IMR-90 (cell line): ENCODE data around the gene RRP1B. TPM values are rescaled to one million over a fixed set of nuclear protein-coding genes. Genes with fewer than 3 reads are reported as not detected.

Source experiments
- ATAC-seq: fragments of 200-7000 bp; cut with Tn5 transposase; 2 replicates; pipeline ENCODE4 v1.9.1; 2020; ENCODE audit warnings: low read depth, mild to moderate bottlenecking, moderate library complexity
- BruUV-seq: library from RNA; stranded (reverse); fragments of 400-500 nt; replicated peaks from 2 replicates; lab custom pipeline; 2021; lab: Mats Ljungman, UMichigan
- CTCF ChIA-PET: fragments of 300-600 bp; formaldehyde crosslinking; extraction: SDS; loops from one replicate; lab custom pipeline; 2021; ENCODE audit warnings: antibody characterized with exemption; lab: Yijun Ruan, JAX
- POLR2A ChIA-PET: fragments of 300-600 bp; sonication (Branson Sonifier 250); formaldehyde crosslinking; loops from one replicate; lab custom pipeline; 2022; ENCODE audit warnings: antibody characterized with exemption; ENCODE audit not compliant: unreplicated experiment; lab: Charles Lee
- DNase-seq: peaks from one replicate; pipeline ENCODE4 v3.0.0; 2013
- H2AFZ ChIP-seq: replicated peaks from 2 replicates; pipeline ENCODE3; 2013; ENCODE audit warnings: low read length, mild to moderate bottlenecking; ENCODE audit not compliant: poor library complexity
- H2AK5ac ChIP-seq: 2 replicates; pipeline ENCODE4 v1.6.1; 2013; ENCODE audit warnings: low read depth, low read length, inconsistent platforms
- H2AK9ac ChIP-seq: replicated peaks from 2 replicates; pipeline ENCODE3; 2013; ENCODE audit warnings: mild to moderate bottlenecking, low read depth, low read length, moderate library complexity; ENCODE audit not compliant: poor library complexity
- H2BK120ac ChIP-seq: 2 replicates; pipeline ENCODE4 v1.6.1; 2013; ENCODE audit warnings: low read depth, low read length, inconsistent platforms
- H2BK15ac ChIP-seq: 3 replicates; pipeline ENCODE4 v1.6.1; 2013; ENCODE audit warnings: low read depth, low read length, inconsistent platforms
- H2BK20ac ChIP-seq: 2 replicates; pipeline ENCODE4 v1.6.1; 2013; ENCODE audit warnings: low read depth, mild to moderate bottlenecking, inconsistent platforms, low read length, moderate library complexity
- H2BK5ac ChIP-seq: 2 replicates; pipeline ENCODE4 v1.6.1; 2013; ENCODE audit warnings: mild to moderate bottlenecking, low read depth, low read length, inconsistent platforms; ENCODE audit not compliant: poor library complexity, severe bottlenecking
- H3K14ac ChIP-seq: replicated peaks from 2 replicates; pipeline ENCODE4 v1.6.1; 2013; ENCODE audit warnings: low read depth, low read length, inconsistent platforms
- H3K18ac ChIP-seq: 2 replicates; pipeline ENCODE4 v1.6.1; 2013; ENCODE audit warnings: low read depth, low read length, control low read depth
- H3K23ac ChIP-seq: 2 replicates; pipeline ENCODE4 v1.6.1; 2013; ENCODE audit warnings: low read depth, low read length, inconsistent platforms
- H3K27ac ChIP-seq: 2 replicates; pipeline ENCODE4 v1.5.1; 2013; ENCODE audit warnings: mild to moderate bottlenecking, control low read depth, low read length; ENCODE audit not compliant: insufficient read depth
- H3K27me3 ChIP-seq: 2 replicates; pipeline ENCODE4 v1.6.1; 2013; ENCODE audit warnings: low read length; ENCODE audit not compliant: control insufficient read depth, insufficient read depth
- H3K36me3 ChIP-seq: 2 replicates; pipeline ENCODE4 v1.6.1; 2013; ENCODE audit warnings: low read length, mixed read lengths; ENCODE audit not compliant: control insufficient read depth, insufficient read depth
- H3K4ac ChIP-seq: 2 replicates; pipeline ENCODE4 v1.6.1; 2013; ENCODE audit warnings: low read depth, low read length, inconsistent platforms
- H3K4me1 ChIP-seq: 2 replicates; pipeline ENCODE4 v1.6.1; 2013; ENCODE audit warnings: low read length, mixed read lengths; ENCODE audit not compliant: control insufficient read depth, insufficient read depth
- H3K4me2 ChIP-seq: 2 replicates; pipeline ENCODE4 v1.6.1; 2013; ENCODE audit warnings: low read depth, mild to moderate bottlenecking, control low read depth, low read length, moderate library complexity
- H3K4me3 ChIP-seq: 2 replicates; pipeline ENCODE4 v1.5.1; 2013; ENCODE audit warnings: low read depth, mild to moderate bottlenecking, control low read depth, low read length, moderate library complexity; ENCODE audit not compliant: insufficient read depth
- H3K56ac ChIP-seq: 2 replicates; pipeline ENCODE4 v1.6.1; 2013; ENCODE audit warnings: low read length, inconsistent platforms; ENCODE audit not compliant: insufficient read depth; ENCODE audit errors: extremely low read depth
- H3K79me1 ChIP-seq, 2 experiments: 2 replicates each; pipeline ENCODE4 v1.6.1; 2013; ENCODE audit warnings: low read length in 2 of 2, inconsistent platforms in 1 of 2, low read depth in 1 of 2
- H3K9ac ChIP-seq: 2 replicates; pipeline ENCODE4 v1.6.1; 2013; ENCODE audit warnings: low read depth, low read length, control low read depth
- H3K9me1 ChIP-seq: 2 replicates; pipeline ENCODE4 v1.6.1; 2013; ENCODE audit warnings: low read length, inconsistent platforms; ENCODE audit not compliant: insufficient read depth
- H3K9me3 ChIP-seq: 2 replicates; pipeline ENCODE4 v1.6.1; 2013; ENCODE audit warnings: low read length; ENCODE audit not compliant: control insufficient read depth, insufficient read depth
- H4K20me1 ChIP-seq: 2 replicates; pipeline ENCODE4 v1.6.1; 2013; ENCODE audit warnings: low read length, inconsistent platforms; ENCODE audit not compliant: insufficient read depth
- H4K5ac ChIP-seq: 2 replicates; pipeline ENCODE4 v1.6.1; 2013; ENCODE audit warnings: mild to moderate bottlenecking, low read depth, low read length, control low read depth
- H4K8ac ChIP-seq, 2 experiments: 2 replicates each; pipeline ENCODE4 v1.6.1; 2013; ENCODE audit warnings: low read depth in 2 of 2, low read length in 2 of 2, control low read depth in 1 of 2, inconsistent platforms in 1 of 2
- H4K91ac ChIP-seq: 2 replicates; pipeline ENCODE4 v1.6.1; 2013; ENCODE audit warnings: low read depth, low read length, inconsistent platforms; ENCODE audit not compliant: insufficient read depth
- BHLHE40 ChIP-seq: fragments of 150-350 bp; IDR thresholded peaks from 2 replicates; pipeline ENCODE4 v1.6.1; 2016; ENCODE audit warnings: mild to moderate bottlenecking, low read depth, low read length
- CEBPB ChIP-seq: IDR thresholded peaks from 2 replicates; pipeline ENCODE4 v1.6.1; 2012; ENCODE audit warnings: low read depth, low read length, improper control_type of control experiment
- CHD1 ChIP-seq: IDR thresholded peaks from 2 replicates; pipeline ENCODE4 v1.6.1; 2012; ENCODE audit warnings: low read depth, low read length, improper control_type of control experiment
- CTCF ChIP-seq: conservative IDR thresholded peaks from 2 replicates; pipeline ENCODE4 v1.5.1; 2012; ENCODE audit warnings: mild to moderate bottlenecking, low read depth, low read length, improper control_type of control experiment
- ELK1 ChIP-seq: fragments of 150-350 bp; IDR thresholded peaks from 2 replicates; pipeline ENCODE4 v1.6.1; 2016; ENCODE audit warnings: low read depth, mild to moderate bottlenecking, low read length, moderate library complexity, borderline replicate concordance
- FOS ChIP-seq: fragments of 150-350 bp; IDR thresholded peaks from 2 replicates; pipeline ENCODE4 v1.6.1; 2016; ENCODE audit warnings: low read depth, low read length
- MAFK ChIP-seq: IDR thresholded peaks from 2 replicates; pipeline ENCODE4 v1.6.1; 2012; ENCODE audit warnings: low read depth, low read length, improper control_type of control experiment
- MAZ ChIP-seq: IDR thresholded peaks from 2 replicates; pipeline ENCODE4 v1.6.1; 2012; ENCODE audit warnings: low read depth, mild to moderate bottlenecking, low read length, improper control_type of control experiment, moderate library complexity, borderline replicate concordance
- MXI1 ChIP-seq: IDR thresholded peaks from 2 replicates; pipeline ENCODE4 v1.6.1; 2012; ENCODE audit warnings: low read depth, mild to moderate bottlenecking, low read length, moderate library complexity, borderline replicate concordance
- NFE2L2 ChIP-seq: fragments of 150-350 bp; IDR thresholded peaks from 2 replicates; pipeline ENCODE4 v1.6.1; 2016; ENCODE audit warnings: low read depth, mild to moderate bottlenecking, low read length
- POLR2A ChIP-seq: IDR thresholded peaks from 2 replicates; pipeline ENCODE4 v1.6.1; 2012; ENCODE audit warnings: mild to moderate bottlenecking, low read depth, low read length
- RAD21 ChIP-seq: IDR thresholded peaks from 2 replicates; pipeline ENCODE4 v1.6.1; 2012; ENCODE audit warnings: low read length, improper control_type of control experiment
- RCOR1 ChIP-seq: IDR thresholded peaks from 2 replicates; pipeline ENCODE4 v1.6.1; 2012; ENCODE audit warnings: mild to moderate bottlenecking, low read length, improper control_type of control experiment; ENCODE audit not compliant: insufficient replicate concordance
- RFX5 ChIP-seq: IDR thresholded peaks from 2 replicates; pipeline ENCODE4 v1.8.0; 2012; ENCODE audit warnings: low read depth, mild to moderate bottlenecking, low read length, moderate library complexity
- SMC3 ChIP-seq: fragments of 150-350 bp; IDR thresholded peaks from 2 replicates; pipeline ENCODE4 v1.6.1; 2016; ENCODE audit warnings: low read depth, mild to moderate bottlenecking, antibody characterized with exemption, low read length, moderate library complexity
- USF2 ChIP-seq: fragments of 150-350 bp; IDR thresholded peaks from 2 replicates; pipeline ENCODE4 v1.6.1; 2017; ENCODE audit warnings: mild to moderate bottlenecking, antibody characterized with exemption, low read length, low read depth
- WGBS, 2 experiments: methylation state at CpG; one replicate each; pipeline versions ENCODE4 v1.1.5 to v1.1.7; 2013; ENCODE audit warnings: missing lambda C conversion rate in 2 of 2; ENCODE audit not compliant: insufficient read length in 1 of 2; ENCODE audit errors: extremely low coverage in 2 of 2; 5-methylcytosine and 5-hydroxymethylcytosine counted together
- dilution Hi-C: fragments of 300-500 bp; cut with HindIII; formaldehyde crosslinking; loops from one replicate; pipeline ENCODE4 v1.14.3; 2018; ENCODE audit warnings: low sequenced_read_pairs; ENCODE audit not compliant: unreplicated experiment
- in situ Hi-C: fragments of 300-500 bp; cut with MboI; formaldehyde crosslinking; loops from 3 replicates; pipeline ENCODE4 v1.14.3; 2019; ENCODE audit warnings: low sequenced_read_pairs, inconsistent platforms, mixed read lengths
- intact Hi-C: fragments of 100-400 bp; cut with micrococcal nuclease; formaldehyde crosslinking; loops from 2 replicates; pipeline ENCODE4 v1.10.0; 2022
- polyA plus RNA-seq, 3 experiments: library from polyadenylated mRNA; depleted of rRNA; stranded (reverse); fragments of >200 nt; gene quantifications; 2 replicates each; pipeline ENCODE4 v1.2.3, GENCODE V29; 2012; ENCODE audit warnings: low replicate concordance in 1 of 3
- total RNA-seq: library from RNA; depleted of rRNA; stranded (reverse); fragments of >200 nt; gene quantifications from 2 replicates; pipeline ENCODE4 v1.2.3, GENCODE V29; 2012

Gene RRP1B
- total and polyA plus RNA-seq, 2 of the 4 experiments (the other 2 are of a cell fraction): 11.1 to 16.1 TPM

GRCh38 chr21:43619856-43620255 is 39.5 kb upstream of the RRP1B start:
- BruUV-seq: no TSS peak
- ChIA-PET CTCF (interaction anchor here (0.9 kb wide), 1 partner anchor 15 kb away, joined by 4 read pairs; no protein-coding TSS in a partner anchor), POLR2A (no interaction called here)
- no peak overlapping the region for H2AK5ac ChIP-seq
- peaks cover 9% of the 10 kb centered on the region for H3K9me3 ChIP-seq
- no peak overlapping the region for H3K18ac ChIP-seq
- H4K91ac ChIP-seq: no peak overlapping the region
- H3K9me1 ChIP-seq: no peaks in the 10 kb centered on the region
- no CpG with 5 or more reads among the region's 4 CpGs for WGBS, 2 experiments
- in situ Hi-C loops: no loop called here
- H3K56ac ChIP-seq: no peak overlapping the region
- no peak overlapping the region for H3K4me2 ChIP-seq
- DNase-seq (no peak), ATAC-seq (no peak)
- no peak overlapping the region for H2BK15ac ChIP-seq
- H2BK120ac ChIP-seq: no peak overlapping the region
- intact Hi-C loops: no loop called here
- no peak overlapping the region for H3K27ac ChIP-seq
- peaks cover under 1% of the 10 kb centered on the region; the same call in 1 of the 2 replicates for H3K4me1 ChIP-seq
- no peak overlapping the region for H4K8ac ChIP-seq
- H2AFZ ChIP-seq: no peak overlapping the region
- no peaks in the 10 kb centered on the region; the same call in 1 of the 2 replicates for H3K27me3 ChIP-seq
- no peak overlapping the region for H3K23ac ChIP-seq
- H3K4ac ChIP-seq: no peak overlapping the region
- no peak overlapping the region for H3K9ac ChIP-seq
- no peaks in the 10 kb centered on the region for H3K36me3 ChIP-seq
- no peak overlapping the region for H2AK9ac ChIP-seq
- no peak overlapping the region for H3K14ac ChIP-seq
- H3K4me3 ChIP-seq: no peak overlapping the region
- H2BK5ac ChIP-seq: no peak overlapping the region
- no peak overlapping the region; the same call in 1 of the 2 replicates for H2BK20ac ChIP-seq
- TF ChIP-seq RCOR1: no peak
- no peak for TF ChIP-seq POLR2A
- TF ChIP-seq NFE2L2: no peak
- TF ChIP-seq MAFK: no peak
- TF ChIP-seq MAZ: no peak
- TF ChIP-seq RAD21: peak; percentile 43
- TF ChIP-seq MXI1: no peak
- TF ChIP-seq BHLHE40: no peak
- TF ChIP-seq CHD1: no peak
- peak; percentile 27 for TF ChIP-seq CTCF
- no peak for TF ChIP-seq USF2
- TF ChIP-seq RFX5: no peak
- TF ChIP-seq FOS: no peak
- TF ChIP-seq ELK1: no peak
- TF ChIP-seq SMC3: 0 out of 2 replicates have a peak, but pooled peaks have one; percentile 5
- TF ChIP-seq CEBPB: no peak
- H4K5ac ChIP-seq: no peak overlapping the region
- H3K79me1 ChIP-seq: no peaks in the 10 kb centered on the region
- dilution Hi-C loops: no loop called here
- no peaks in the 10 kb centered on the region for H4K20me1 ChIP-seq
